HG03135 (cell line): ENCODE results near the gene SMC1B.
A peak's percentile ranks its signal among the peaks of the same experiment; 100 is the strongest.

Experiments used
- ATAC-seq: cut with Tn5 transposase; IDR thresholded peaks from one replicate; pipeline ENCODE4 v1.9.1; 2021; ENCODE audit warnings: mild to moderate bottlenecking, moderate library complexity; ENCODE audit not compliant: unreplicated experiment

SMC1B gene

GRCh38 chr22:45322873-45323525 is 90.4 kb downstream of the SMC1B start:
- no peak for ATAC-seq

DNA sequence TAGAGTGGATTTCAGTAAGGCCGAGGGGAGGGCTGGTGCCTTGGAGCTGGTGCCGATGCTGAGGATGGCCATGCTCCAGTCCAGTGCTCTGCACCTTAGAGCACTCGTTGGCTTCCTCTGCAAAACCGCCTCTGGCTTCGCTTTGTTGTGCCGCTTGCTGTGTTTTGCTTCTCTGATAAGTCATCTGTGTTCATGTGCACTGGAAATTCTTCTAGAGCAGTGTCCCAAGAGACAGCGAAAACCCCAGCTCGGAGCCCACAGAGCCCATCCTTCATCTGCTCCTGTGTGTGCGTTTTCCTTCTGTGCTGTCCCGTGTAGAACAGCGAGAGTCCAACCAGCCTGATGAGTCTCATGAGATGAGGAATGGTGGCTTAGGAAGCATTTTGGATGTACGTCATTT is 91.6 kb downstream of the SMC1B start:
- no peak for ATAC-seq

GRCh38 chr22:45320357-45320976 is 92.9 kb downstream of the SMC1B start:
- no peak for ATAC-seq

DNA sequence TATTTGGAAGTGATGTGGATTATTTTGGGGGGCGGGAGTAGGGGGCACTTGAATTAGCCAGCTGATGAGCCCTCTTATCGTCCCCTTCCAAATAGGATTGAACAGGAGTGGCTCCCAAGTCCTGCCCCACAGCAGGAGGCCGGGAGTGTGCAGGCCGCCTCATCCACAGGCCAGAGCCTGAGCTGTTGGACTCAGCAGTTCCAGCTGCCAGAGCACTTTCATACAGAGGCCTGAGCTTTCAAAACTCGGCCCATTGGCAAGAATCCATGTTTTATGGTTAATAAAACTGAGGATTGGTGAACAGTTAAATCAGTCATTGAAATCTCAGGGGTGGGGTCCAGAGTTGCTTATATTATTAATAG is 94.1 kb downstream of the SMC1B start:
- no peak for ATAC-seq

- peak; percentile 40 for ATAC-seq
Measured at GRCh38 chr22:45318558-45319323, 94.7 kb downstream of the SMC1B start.

GRCh38 chr22:45318168-45318557 is 95.2 kb downstream of the SMC1B start:
- peak; percentile 64 for ATAC-seq

DNA sequence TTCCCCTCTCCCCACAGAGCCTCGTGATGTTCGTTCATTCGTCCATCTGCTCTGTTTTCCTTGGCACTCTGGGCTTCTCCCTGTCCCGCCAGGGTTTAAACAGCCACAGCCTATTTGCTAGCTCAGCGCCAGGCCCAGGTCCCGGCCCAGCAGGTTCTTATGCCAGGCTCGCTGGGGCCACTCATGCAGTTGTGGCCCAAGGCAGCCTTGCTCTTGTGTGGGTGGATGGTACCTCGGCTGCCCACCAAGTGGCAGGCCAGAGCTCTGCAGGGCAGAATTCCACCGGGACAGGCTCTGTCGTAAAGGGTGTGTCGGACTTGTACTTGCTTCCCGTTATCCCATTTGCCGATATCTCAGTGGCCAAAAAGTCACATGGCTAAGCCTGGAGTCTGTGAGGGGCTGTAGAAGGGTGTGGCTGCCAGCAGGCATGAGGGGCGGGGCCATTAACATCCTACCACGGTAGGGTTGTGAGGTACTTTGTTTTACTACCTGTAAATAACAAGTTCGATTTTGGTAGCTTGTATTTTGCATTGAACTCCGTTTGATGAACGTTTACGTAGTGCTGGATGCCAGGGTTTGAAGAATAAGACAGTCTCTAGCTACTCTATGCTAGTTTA is 95.7 kb downstream of the SMC1B start:
- ATAC-seq, result no peak

DNA sequence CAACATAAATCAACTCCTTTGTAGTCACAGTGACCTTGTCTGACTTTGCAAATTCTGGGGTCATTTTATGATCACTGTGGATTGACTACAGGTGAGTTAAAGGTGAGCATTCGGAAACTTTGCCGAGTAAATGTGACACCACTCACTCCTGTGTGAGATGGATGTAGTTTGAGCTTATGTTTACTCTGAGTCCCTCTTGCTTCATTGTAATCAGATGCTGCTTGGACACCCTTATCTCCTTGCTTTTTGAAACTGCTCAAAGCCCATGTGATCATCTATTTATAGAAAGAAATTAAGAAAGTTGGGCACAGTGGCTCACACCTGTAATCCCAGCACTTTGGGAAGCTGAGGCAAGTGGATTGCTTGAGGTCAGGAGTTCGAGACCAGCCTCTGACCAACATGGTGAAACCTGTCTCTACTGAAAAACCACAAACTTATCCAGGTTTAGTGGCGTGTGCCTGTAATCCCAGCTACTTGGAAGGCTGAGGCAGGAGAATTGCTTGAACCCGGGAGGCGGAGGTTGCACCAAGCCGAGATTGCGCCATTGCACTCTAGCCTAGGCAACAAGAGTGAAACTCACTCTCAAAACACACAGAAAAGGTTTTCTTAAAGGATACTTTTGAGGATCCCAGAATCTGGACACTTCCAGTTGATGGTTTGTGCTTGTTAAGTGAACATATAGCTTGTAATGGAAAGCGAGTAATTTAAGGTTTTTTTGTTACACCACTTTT is 96.4 kb downstream of the SMC1B start:
- no peak for ATAC-seq

- ATAC-seq, result no peak
Measured at GRCh38 chr22:45314786-45315185, 98.6 kb downstream of the SMC1B start.

GRCh38 chr22:45314054-45314721 is 99.2 kb downstream of the SMC1B start:
- ATAC-seq, result no peak

GRCh38 chr22:45312856-45313255 is 100.5 kb downstream of the SMC1B start:
- ATAC-seq, result no peak

- ATAC-seq, result no peak
Measured at GRCh38 chr22:45312415-45312814, 101.0 kb downstream of the SMC1B start.

GRCh38 chr22:45310977-45311531 is 102.3 kb downstream of the SMC1B start:
- ATAC-seq, result no peak

- peak; percentile 0 for ATAC-seq
Measured at GRCh38 chr22:45310331-45310976, 102.9 kb downstream of the SMC1B start.

GRCh38 chr22:45309422-45310227 is 103.8 kb downstream of the SMC1B start, which contains the start of gene FAM118A:
Gene FAM118A, plus strand, starts transcription at chr22:45309934. Its CDS starts 12,446 bp downstream, at chr22:45322380.
- ATAC-seq, result peak; percentile 74

- no peak for ATAC-seq
Measured at GRCh38 chr22:45308957-45309421, 104.4 kb downstream of the SMC1B start.

- ATAC-seq, result no peak
Measured at GRCh38 chr22:45308391-45308956, 104.9 kb downstream of the SMC1B start.

- no peak for ATAC-seq
Measured at GRCh38 chr22:45306139-45306538, 107.3 kb downstream of the SMC1B start.
